Measurements from ENCODE around the gene HNRNPF.

DNA sequence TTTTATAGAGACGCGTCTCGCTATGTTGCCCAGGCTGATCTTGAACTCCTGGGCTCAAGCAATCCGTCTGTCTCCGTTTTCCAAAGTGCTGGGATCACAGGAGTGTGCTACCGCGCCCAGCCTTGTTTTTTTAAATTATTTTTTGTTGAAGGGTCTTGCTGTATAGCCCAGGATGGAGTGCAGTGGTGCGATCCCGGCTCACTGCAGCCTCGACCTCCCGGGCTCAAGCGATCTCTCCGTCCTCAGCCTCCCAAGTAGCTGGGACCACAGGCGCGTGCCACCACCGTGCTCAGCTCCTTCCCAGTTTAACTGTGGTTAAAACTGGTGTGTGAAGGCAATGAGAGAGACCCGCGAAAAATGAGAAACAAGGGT, 11.0 kb upstream of the HNRNPF start:
- TF ChIP-seq EZH2phosphoT487 (conservative IDR thresholded peaks at IDR 0.05; ENCODE audit: low read length), result no peak
- TF ChIP-seq, protein P1, sequence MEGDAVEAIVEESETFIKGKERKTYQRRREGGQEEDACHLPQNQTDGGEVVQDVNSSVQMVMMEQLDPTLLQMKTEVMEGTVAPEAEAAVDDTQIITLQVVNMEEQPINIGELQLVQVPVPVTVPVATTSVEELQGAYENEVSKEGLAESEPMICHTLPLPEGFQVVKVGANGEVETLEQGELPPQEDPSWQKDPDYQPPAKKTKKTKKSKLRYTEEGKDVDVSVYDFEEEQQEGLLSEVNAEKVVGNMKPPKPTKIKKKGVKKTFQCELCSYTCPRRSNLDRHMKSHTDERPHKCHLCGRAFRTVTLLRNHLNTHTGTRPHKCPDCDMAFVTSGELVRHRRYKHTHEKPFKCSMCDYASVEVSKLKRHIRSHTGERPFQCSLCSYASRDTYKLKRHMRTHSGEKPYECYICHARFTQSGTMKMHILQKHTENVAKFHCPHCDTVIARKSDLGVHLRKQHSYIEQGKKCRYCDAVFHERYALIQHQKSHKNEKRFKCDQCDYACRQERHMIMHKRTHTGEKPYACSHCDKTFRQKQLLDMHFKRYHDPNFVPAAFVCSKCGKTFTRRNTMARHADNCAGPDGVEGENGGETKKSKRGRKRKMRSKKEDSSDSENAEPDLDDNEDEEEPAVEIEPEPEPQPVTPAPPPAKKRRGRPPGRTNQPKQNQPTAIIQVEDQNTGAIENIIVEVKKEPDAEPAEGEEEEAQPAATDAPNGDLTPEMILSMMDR (IDR thresholded peaks at IDR 0.05; ENCODE audit: insufficient read depth, low read length, poor library complexity, severe bottlenecking), result no peak
